Peyer's patch (tissue), 4 donors: ENCODE measurements around the gene TEC.

Experiments
- CTCF ChIP-seq, 6 experiments: fragments of 450-650 bp in 4 of 6; fragments of 200-600 bp in 2 of 6; sonication (generic) in 1 of 6; IDR thresholded peaks; one replicate each; pipeline ENCODE4 v1.5.1; 2017 to 2019; ENCODE audit warnings: antibody characterized with exemption in 6 of 6, mild to moderate bottlenecking in 3 of 6, moderate library complexity in 1 of 6
- POLR2A ChIP-seq, 2 donors: fragments of 450-650 bp; IDR thresholded peaks; one replicate each; pipeline ENCODE4 v1.5.1; 2017; ENCODE audit warnings: antibody characterized with exemption in 2 of 2, mild to moderate bottlenecking in 2 of 2, moderate library complexity in 2 of 2

DNA sequence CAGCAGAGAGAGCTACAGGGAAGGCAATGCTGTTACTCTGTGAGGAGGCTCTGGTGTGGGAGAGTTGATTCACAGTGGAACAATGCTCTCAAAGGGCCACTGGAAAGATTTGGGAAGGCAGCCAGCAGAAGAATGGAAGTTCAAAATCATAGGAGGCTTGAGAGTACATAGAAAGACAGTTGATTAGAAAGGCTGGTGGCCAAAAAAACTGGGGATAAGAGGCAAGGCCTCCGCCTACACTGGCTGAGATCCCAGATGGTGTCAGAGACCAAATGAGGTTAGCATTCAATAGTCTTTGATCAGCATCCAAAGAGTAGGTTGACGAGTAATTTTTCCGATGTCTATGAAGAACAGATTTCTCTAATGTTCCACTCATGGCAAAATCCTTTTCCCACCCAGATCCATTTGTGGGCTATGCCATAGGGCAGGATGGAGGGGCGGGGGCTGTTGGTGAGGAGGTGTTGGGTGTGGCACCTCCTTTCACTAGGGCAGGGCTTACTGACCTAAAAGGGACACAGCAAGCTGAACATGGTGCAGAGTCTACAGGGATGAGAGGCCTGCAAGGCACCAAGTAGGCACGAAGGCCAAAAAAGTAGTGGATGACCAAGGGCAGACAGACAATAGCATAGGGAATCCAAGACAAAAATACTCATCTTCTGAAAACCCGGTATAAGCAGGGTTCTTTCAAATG lies 15.1 kb downstream of the TEC start:
- TF ChIP-seq CTCF (IDR thresholded peaks at IDR 0.05) (no peak), POLR2A (IDR thresholded peaks at IDR 0.05) (no peak)
